H1 (cell line): ENCODE measurements around the gene IFITM2. TPM values are rescaled to one million over a fixed set of nuclear protein-coding genes. Genes with fewer than 3 reads are reported as not detected.

Source experiments
- BACH1 ChIP-seq: IDR thresholded peaks from 2 replicates; pipeline ENCODE4 v1.6.1; 2012; ENCODE audit warnings: low read length, improper control_type of control experiment
- BRCA1 ChIP-seq: IDR thresholded peaks from 2 replicates; pipeline ENCODE4 v1.6.1; 2012; ENCODE audit warnings: low read depth, low read length, improper control_type of control experiment
- CBX5 ChIP-seq: fragments of 300-800, 300-1000 bp; sonication (generic); IDR thresholded peaks from 2 replicates; pipeline ENCODE4 v1.7.1; 2016; ENCODE audit warnings: antibody characterized with exemption, low read length, low read depth
- CBX8 ChIP-seq: fragments of 300-800, 300-1000 bp; sonication (generic); IDR thresholded peaks from 2 replicates; pipeline ENCODE4 v1.7.1; 2016; ENCODE audit warnings: low read depth, low read length, borderline replicate concordance
- CEBPB ChIP-seq: IDR thresholded peaks from 2 replicates; pipeline ENCODE4 v1.6.1; 2012; ENCODE audit warnings: low read depth, low read length
- CHD1 ChIP-seq: IDR thresholded peaks from 2 replicates; pipeline ENCODE4 v1.6.1; 2012; ENCODE audit warnings: low read depth, low read length, improper control_type of control experiment
- EZH2 ChIP-seq: fragments of 200-600 bp; sonication (generic); IDR thresholded peaks from 2 replicates; pipeline ENCODE4 v1.7.1; 2012; ENCODE audit warnings: low read depth, mild to moderate bottlenecking, moderate library complexity, low read length, inconsistent platforms; ENCODE audit not compliant: severe bottlenecking
- GTF2F1 ChIP-seq: IDR thresholded peaks from 2 replicates; pipeline ENCODE4 v1.6.1; 2012; ENCODE audit warnings: low read depth, low read length, improper control_type of control experiment, borderline replicate concordance
- MAFK ChIP-seq: IDR thresholded peaks from 2 replicates; pipeline ENCODE4 v1.6.1; 2012; ENCODE audit warnings: low read depth, mild to moderate bottlenecking, improper control_type of control experiment, low read length
- NRF1 ChIP-seq: IDR thresholded peaks from 2 replicates; pipeline ENCODE4 v1.6.1; 2011; ENCODE audit warnings: mild to moderate bottlenecking, low read depth, low read length, improper control_type of control experiment
- PHF8 ChIP-seq: fragments of 200-600 bp; sonication (generic); conservative IDR thresholded peaks from 2 replicates; pipeline ENCODE4 v1.7.1; 2012; ENCODE audit warnings: low read depth, mild to moderate bottlenecking, inconsistent platforms, low read length, moderate library complexity
- POU5F1 ChIP-seq: IDR thresholded peaks from 2 replicates; pipeline ENCODE4 v1.6.1; 2011; ENCODE audit warnings: low read depth, mild to moderate bottlenecking, low read length, moderate library complexity
- SIX5 ChIP-seq: IDR thresholded peaks from 2 replicates; pipeline ENCODE4 v1.6.1; 2011; ENCODE audit warnings: mild to moderate bottlenecking, low read depth, low read length
- SP4 ChIP-seq: IDR thresholded peaks from 2 replicates; pipeline ENCODE4 v1.6.1; 2012; ENCODE audit warnings: low read length, inconsistent platforms
- TCF12 ChIP-seq: IDR thresholded peaks from 2 replicates; pipeline ENCODE4 v1.6.1; 2011; ENCODE audit warnings: low read depth, mild to moderate bottlenecking, low read length
- TEAD4 ChIP-seq: IDR thresholded peaks from 2 replicates; pipeline ENCODE4 v1.6.1; 2012; ENCODE audit warnings: low read depth, low read length, inconsistent platforms, mixed read lengths
- ZNF274 ChIP-seq: IDR thresholded peaks from 2 replicates; pipeline ENCODE4 v1.7.0; 2012; ENCODE audit warnings: low read length, borderline replicate concordance; ENCODE audit errors: extremely low read depth
- polyA plus RNA-seq, 7 experiments: library from polyadenylated mRNA; depleted of rRNA in 3 of 7; stranded (reverse) in 5 of 7; unstranded in 2 of 7; fragments of >200 nt in 5 of 7; fragments of 200-250 nt in 2 of 7; gene quantifications; 1 replicate in 5 of 7; 2 replicates in 1 of 7; 4 replicates in 1 of 7; pipeline versions ENCODE4 v1.2.1 to v1.2.3, GENCODE V29; 2011 to 2013; ENCODE audit warnings: missing spikeins in 2 of 7, mixed read lengths in 2 of 7
- total RNA-seq: library from RNA; stranded (reverse); fragmentation: NEBNext Ultra II Directional; extraction: Animal tissue kit (Norgen Biotek cat#: 25700); gene quantifications from 2 replicates; pipeline ENCODE4 v1.2.1, GENCODE V29; 2021
- TF ChIP-seq, protein P1 (sequence below): IDR thresholded peaks from 2 replicates; pipeline ENCODE4 v1.6.1; 2011; ENCODE audit warnings: low read length, improper control_type of control experiment

IFITM2 gene
- total and polyA plus RNA-seq, 2 of the 8 experiments (the other 6 are each of a cell fraction or from before 2014, with no cell fraction given), result 399 to 764 TPM

DNA sequence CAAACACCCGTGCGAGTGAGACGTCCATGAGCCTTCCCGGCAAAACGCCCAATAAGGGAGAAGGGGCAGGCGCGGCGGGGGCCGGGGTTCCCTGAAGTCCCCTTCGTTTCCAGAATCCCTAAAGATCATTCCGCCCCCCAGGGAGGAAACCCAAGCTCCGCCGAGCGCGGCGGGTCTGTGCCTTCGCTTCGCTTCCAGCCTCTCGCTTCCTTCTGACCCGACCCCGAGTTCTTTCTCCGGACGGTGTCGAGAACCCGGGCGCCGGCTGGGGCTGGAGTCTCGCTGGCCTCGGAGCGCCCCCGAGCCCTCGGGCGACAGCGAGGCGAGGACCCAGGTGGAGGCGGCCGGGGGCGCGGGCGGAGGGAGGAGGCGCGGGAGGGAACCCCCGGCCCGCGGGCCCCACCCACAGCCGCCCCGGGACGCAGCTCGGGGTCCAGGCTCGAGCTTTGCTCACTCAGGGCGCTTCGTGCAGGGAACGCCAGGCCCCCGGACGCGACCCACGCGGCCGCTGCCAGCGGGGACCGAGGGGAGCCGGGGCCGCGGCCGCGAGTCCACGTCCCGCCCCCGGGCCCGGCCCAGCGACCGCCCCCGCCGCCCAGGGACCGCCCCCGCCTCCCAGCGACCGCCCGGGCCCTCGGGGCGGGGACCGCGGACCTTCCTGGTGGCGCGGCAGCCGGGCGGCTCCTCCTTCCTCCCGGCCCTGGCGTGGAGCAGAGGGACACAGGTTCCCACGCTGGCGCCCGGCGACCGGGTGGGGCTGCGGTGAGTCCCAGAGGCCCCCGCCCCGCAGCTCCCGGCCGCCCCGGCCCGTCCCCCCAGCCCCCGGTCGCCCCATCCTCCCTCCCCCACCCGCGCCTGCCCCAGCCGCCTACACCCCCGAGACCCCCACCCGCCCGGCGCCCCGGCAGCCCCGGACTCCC is 18.9 kb upstream of the IFITM2 start, which contains the start of gene PGGHG (continued):
- no peak for TF ChIP-seq GTF2F1
- no peak for TF ChIP-seq ZNF274
- no peak for TF ChIP-seq BRCA1
- TF ChIP-seq, protein P1, sequence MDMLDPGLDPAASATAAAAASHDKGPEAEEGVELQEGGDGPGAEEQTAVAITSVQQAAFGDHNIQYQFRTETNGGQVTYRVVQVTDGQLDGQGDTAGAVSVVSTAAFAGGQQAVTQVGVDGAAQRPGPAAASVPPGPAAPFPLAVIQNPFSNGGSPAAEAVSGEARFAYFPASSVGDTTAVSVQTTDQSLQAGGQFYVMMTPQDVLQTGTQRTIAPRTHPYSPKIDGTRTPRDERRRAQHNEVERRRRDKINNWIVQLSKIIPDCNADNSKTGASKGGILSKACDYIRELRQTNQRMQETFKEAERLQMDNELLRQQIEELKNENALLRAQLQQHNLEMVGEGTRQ, result no peak
- no peak for TF ChIP-seq NRF1
- no peak for TF ChIP-seq TCF12
- TF ChIP-seq BACH1, result no peak
- TF ChIP-seq SP4, result no peak
- TF ChIP-seq EZH2, result peak; percentile 39
- TF ChIP-seq CBX5, result no peak
- no peak for TF ChIP-seq CBX8
- TF ChIP-seq CHD1, result no peak
- 0 out of 2 replicates have a peak, but pooled peaks have one; percentile 38 for TF ChIP-seq PHF8
- TF ChIP-seq CEBPB, result no peak
- no peak for TF ChIP-seq SIX5
- TF ChIP-seq MAFK, result no peak
- no peak for TF ChIP-seq TEAD4
- TF ChIP-seq POU5F1, result no peak
